HepG2 (cell line): ENCODE measurements around the gene PRKN. TPM values are rescaled to one million over a fixed set of nuclear protein-coding genes. Genes with fewer than 3 reads are reported as not detected.

ENCODE experiments used
- ATAC-seq: fragments of 200-7000 bp; cut with Tn5 transposase; 3 replicates; pipeline ENCODE4 v1.9.1; 2020; ENCODE audit warnings: mild to moderate bottlenecking, moderate library complexity
- BruUV-seq: library from RNA; stranded (reverse); fragments of 400-500 nt; replicated peaks from 2 replicates; lab custom pipeline; 2021; lab: Mats Ljungman, UMichigan
- CTCF ChIA-PET: fragments of 300-600 bp; formaldehyde crosslinking; extraction: SDS; loops from one replicate; lab custom pipeline; 2021; ENCODE audit warnings: low total read pairs, inconsistent platforms, low intra/inter-chr PET ratio; lab: Yijun Ruan, JAX
- POLR2A ChIA-PET: fragments of 350-600 bp; sonication (Branson Sonifier 250); formaldehyde crosslinking; loops from one replicate; lab custom pipeline; 2020; ENCODE audit warnings: antibody characterized with exemption, inconsistent platforms; lab: Yijun Ruan, JAX
- DNase-seq: peaks from one replicate; pipeline ENCODE4 v3.0.0-alpha.2; 2015; ENCODE audit warnings: low spot score
- FAIRE-seq: peaks from 3 replicates; lab custom pipeline; 2011; peaks lifted over from hg19 to GRCh38; lab: Jason Lieb, UNC
- H2AFZ ChIP-seq: one replicate; pipeline ENCODE4 v1.6.1; 2011; ENCODE audit warnings: low read length, inconsistent platforms
- H3K27ac ChIP-seq: fragments of 300-600 bp; 3 replicates; pipeline ENCODE4 v1.8.0; 2011; ENCODE audit warnings: mixed run types, mild to moderate bottlenecking, mixed read lengths, low read length, inconsistent platforms; ENCODE audit not compliant: insufficient read depth; ENCODE audit errors: extremely low read length
- H3K27me3 ChIP-seq, 2 experiments: fragments of 200-600 bp in 1 of 2; 2 replicates in 1 of 2; 3 replicates in 1 of 2; pipeline versions ENCODE4 v1.6.0 to v1.8.0; 2011; ENCODE audit warnings: low read length in 2 of 2, mild to moderate bottlenecking in 2 of 2, moderate library complexity in 2 of 2, inconsistent platforms in 1 of 2; ENCODE audit not compliant: insufficient read depth in 2 of 2, control insufficient read depth in 1 of 2
- H3K36me3 ChIP-seq, 2 experiments: fragments of 200-600 bp in 1 of 2; replicated peaks in 1 of 2; 2 replicates in 1 of 2; 3 replicates in 1 of 2; pipeline versions ENCODE4 v1.5.1 to v1.8.0; 2011; ENCODE audit warnings: low read length in 2 of 2, inconsistent platforms in 1 of 2; ENCODE audit not compliant: insufficient read depth in 2 of 2, control insufficient read depth in 1 of 2
- H3K4me1 ChIP-seq: 2 replicates; pipeline ENCODE4 v1.5.1; 2012; ENCODE audit warnings: low read length, inconsistent platforms; ENCODE audit not compliant: insufficient read depth
- H3K4me2 ChIP-seq: 2 replicates; pipeline ENCODE4 v1.6.0; 2011; ENCODE audit warnings: low read depth, low read length, inconsistent platforms
- H3K4me3 ChIP-seq, 3 experiments: fragments of 200-600 bp in 1 of 3; sonication (generic), shearing (Covaris generic) in 1 of 3; replicated peaks in 1 of 3; 2 replicates each; pipeline ENCODE4 v1.5.1; 2011 to 2016; ENCODE audit warnings: low read length in 3 of 3, inconsistent platforms in 2 of 3, low read depth in 2 of 3, mild to moderate bottlenecking in 2 of 3, control low read depth in 1 of 3, mixed read lengths in 1 of 3; ENCODE audit not compliant: insufficient read depth in 1 of 3
- H3K79me2 ChIP-seq: one replicate; pipeline ENCODE4 v1.6.1; 2011; ENCODE audit warnings: low read length, inconsistent platforms; ENCODE audit not compliant: insufficient read depth
- H3K9ac ChIP-seq: 2 replicates; pipeline ENCODE4 v1.6.0; 2011; ENCODE audit warnings: mild to moderate bottlenecking, low read depth, low read length, inconsistent platforms; ENCODE audit not compliant: insufficient read depth
- H3K9me3 ChIP-seq: 2 replicates; pipeline ENCODE4 v1.5.1; 2012; ENCODE audit warnings: mild to moderate bottlenecking, low read length
- H4K20me1 ChIP-seq: 2 replicates; pipeline ENCODE4 v1.6.0; 2011; ENCODE audit warnings: inconsistent platforms, mild to moderate bottlenecking, low read length, moderate library complexity; ENCODE audit not compliant: insufficient read depth
- ADNP ChIP-seq: sonication (generic); formaldehyde crosslinking; IDR thresholded peaks from 2 replicates; pipeline ENCODE4 v1.4.0; 2020; ENCODE audit warnings: missing genetic modification reagents
- EEA1 ChIP-seq: sonication (generic); formaldehyde crosslinking; IDR thresholded peaks from 2 replicates; pipeline ENCODE4 v1.5.1; 2020; ENCODE audit warnings: mild to moderate bottlenecking, missing genetic modification reagents, borderline replicate concordance
- REXO4 ChIP-seq: sonication (generic); formaldehyde crosslinking; IDR thresholded peaks from 2 replicates; pipeline ENCODE4 v1.8.0; 2022; ENCODE audit warnings: missing genetic modification reagents, mild to moderate bottlenecking, borderline replicate concordance
- TEAD2 ChIP-seq: sonication (generic); formaldehyde crosslinking; IDR thresholded peaks from 2 replicates; pipeline ENCODE4 v1.9.0; 2021; ENCODE audit warnings: missing genetic modification reagents
- ZNF205 ChIP-seq: IDR thresholded peaks from 2 replicates; pipeline ENCODE4 v1.6.1; 2018; ENCODE audit warnings: missing biosample characterization, missing genetic modification reagents
- ZNF30 ChIP-seq: sonication (generic); formaldehyde crosslinking; IDR thresholded peaks from 2 replicates; pipeline ENCODE4 v1.5.0; 2020; ENCODE audit warnings: mild to moderate bottlenecking, missing genetic modification reagents
- ZNF7 ChIP-seq: IDR thresholded peaks from 2 replicates; pipeline ENCODE4 v1.6.1; 2016; ENCODE audit warnings: missing biosample characterization, missing genetic modification reagents
- ZNF720 ChIP-seq: sonication (generic); formaldehyde crosslinking; IDR thresholded peaks from 2 replicates; pipeline ENCODE4 v1.4.0; 2020; ENCODE audit warnings: missing genetic modification reagents
- WGBS: methylation state at CpG from one replicate; pipeline ENCODE4 v1.1.6; 2017; ENCODE audit warnings: low lambda C conversion rate; 5-methylcytosine and 5-hydroxymethylcytosine counted together
- in situ Hi-C: cut with HindIII; loops from 2 replicates; pipeline ENCODE4 v1.10.0; 2017; ENCODE audit warnings: low pct_unique_long_range_greater_than_20kb; ENCODE audit not compliant: extremely low pct_ligation_motif_present
- intact Hi-C: fragments of 100-400 bp; cut with micrococcal nuclease; formaldehyde crosslinking; loops from one replicate; pipeline ENCODE4 v1.10.0; 2022; ENCODE audit not compliant: unreplicated experiment
- polyA plus RNA-seq, 8 experiments: library from polyadenylated mRNA; depleted of rRNA in 3 of 8; stranded (reverse) in 7 of 8; unstranded in 1 of 8; fragments of >200 nt; fragmentation: Illumina TruSeq in 4 of 8; extraction: Trizol in 4 of 8; gene quantifications; 2 replicates each; pipeline versions ENCODE4 v1.2.1 to v1.2.3, GENCODE V29; 2011 to 2016; ENCODE audit warnings: low read depth in 4 of 8, missing spikeins in 1 of 8, mixed read lengths in 1 of 8; ENCODE audit not compliant: insufficient read depth in 1 of 8
- total RNA-seq, 5 experiments: library from RNA; depleted of rRNA; stranded (reverse); fragments of >200 nt; fragmentation: Illumina TruSeq; extraction: Trizol; gene quantifications; 2 replicates each; pipeline ENCODE4 v1.2.3, GENCODE V29; 2016; ENCODE audit warnings: low read depth in 1 of 5
- TF ChIP-seq, protein P1 (sequence below): sonication (generic); formaldehyde crosslinking; IDR thresholded peaks from 2 replicates; pipeline ENCODE4 v1.8.0; 2022; ENCODE audit warnings: low read depth, missing genetic modification reagents

PRKN gene
- total and polyA plus RNA-seq, 2 of the 13 experiments (the other 11 are each of a cell fraction or from before 2014, with no cell fraction given): 0.31 to 0.44 TPM

GRCh38 chr6:161494566-161494965 lies 1233.0 kb downstream of the PRKN start:
- 16% methylated on average over 7 of the region's 7 CpGs for WGBS
- FAIRE-seq (no peak), DNase-seq (no peak), ATAC-seq (no peak)
- Histone ChIP-seq H4K20me1 (no peaks in the 10 kb centered on the region), H3K36me3 (no peaks in the 10 kb centered on the region), H3K27ac (no peak overlapping the region), H3K9me3 (no peaks in the 10 kb centered on the region), H3K9ac (no peak overlapping the region), H3K79me2 (no peaks in the 10 kb centered on the region), H3K4me3 (no peak overlapping the region), H2AFZ (no peak overlapping the region), H3K4me2 (no peak overlapping the region), H3K27me3 (no peaks in the 10 kb centered on the region; a peak in 1 of 5 replicates), H3K4me1 (no peaks in the 10 kb centered on the region)
- in situ Hi-C loops (no loop called here), intact Hi-C loops (no loop called here)
- CTCF ChIA-PET: no interaction called here
- POLR2A ChIA-PET: no interaction called here
- TF ChIP-seq ZNF30 (CRISPR knock-in tag) (no peak), ZNF205 (CRISPR knock-in tag) (no peak), ZNF720 (CRISPR knock-in tag) (no peak), ZNF7 (CRISPR knock-in tag) (no peak), TEAD2 (CRISPR knock-in tag) (no peak), ADNP (no peak), REXO4 (CRISPR knock-in tag) (no peak)
- TF ChIP-seq, protein P1, sequence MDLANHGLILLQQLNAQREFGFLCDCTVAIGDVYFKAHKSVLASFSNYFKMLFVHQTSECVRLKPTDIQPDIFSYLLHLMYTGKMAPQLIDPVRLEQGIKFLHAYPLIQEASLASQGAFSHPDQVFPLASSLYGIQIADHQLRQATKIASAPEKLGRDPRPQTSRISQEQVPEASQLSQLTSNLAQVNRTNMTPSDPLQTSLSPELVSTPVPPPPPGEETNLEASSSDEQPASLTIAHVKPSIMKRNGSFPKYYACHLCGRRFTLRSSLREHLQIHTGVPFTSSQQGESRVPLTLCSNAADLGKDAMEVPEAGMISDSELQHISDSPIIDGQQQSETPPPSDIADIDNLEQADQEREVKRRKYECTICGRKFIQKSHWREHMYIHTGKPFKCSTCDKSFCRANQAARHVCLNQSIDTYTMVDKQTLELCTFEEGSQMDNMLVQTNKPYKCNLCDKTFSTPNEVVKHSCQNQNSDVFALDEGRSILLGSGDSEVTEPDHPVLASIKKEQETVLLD (CRISPR knock-in tag): no peak
- BruUV-seq: no TSS peak

DNA sequence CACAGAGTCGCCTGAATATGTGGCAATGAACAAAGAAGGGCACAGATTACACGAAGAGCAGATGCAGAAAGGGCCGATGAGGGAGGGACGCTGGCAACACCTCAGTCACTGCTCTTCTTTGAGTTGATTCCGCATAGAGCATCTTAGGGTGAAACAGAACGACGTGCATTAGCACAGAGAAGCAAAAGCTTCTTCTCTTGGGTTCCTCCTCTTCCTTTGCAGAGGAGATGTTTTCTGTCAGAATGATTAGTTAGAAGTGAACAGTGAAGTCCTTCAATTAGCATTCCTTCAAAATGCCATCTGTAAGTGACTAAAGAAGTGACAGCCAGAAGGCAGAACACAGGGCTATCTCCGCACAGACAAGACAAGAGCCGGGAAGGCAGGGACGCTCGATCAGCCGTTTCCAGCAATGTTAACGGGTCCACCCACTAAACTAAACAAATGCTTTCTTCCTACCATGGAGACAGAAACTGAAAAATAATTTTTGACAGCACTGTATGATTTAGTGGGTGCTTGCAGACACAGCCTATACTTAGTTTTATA lies 1233.9 kb downstream of the PRKN start:
- ATAC-seq (no peak), FAIRE-seq (no peak), DNase-seq (no peak)
- no peaks in the 10 kb centered on the region for H3K36me3 ChIP-seq
- 22% methylated on average over 13 of the region's 13 CpGs for WGBS
- in situ Hi-C loops (no loop called here), intact Hi-C loops (no loop called here)
- CTCF ChIA-PET: no interaction called here
- no peaks in the 10 kb centered on the region for H3K79me2 ChIP-seq
- H3K4me3 ChIP-seq: no peak overlapping the region
- no TSS peak for BruUV-seq
- TF ChIP-seq EEA1 (CRISPR knock-in tag): no peak
- no peak overlapping the region for H3K9ac ChIP-seq
- H3K27me3 ChIP-seq: no peaks in the 10 kb centered on the region; a peak in 1 of 5 replicates
- no peaks in the 10 kb centered on the region for H4K20me1 ChIP-seq
- no peaks in the 10 kb centered on the region for H3K4me1 ChIP-seq
- no peak overlapping the region for H2AFZ ChIP-seq
- H3K4me2 ChIP-seq: no peak overlapping the region
- POLR2A ChIA-PET: no interaction called here
- no peaks in the 10 kb centered on the region for H3K9me3 ChIP-seq
- H3K27ac ChIP-seq: no peak overlapping the region
